Daoy (cell line): ENCODE measurements around the gene HOOK1. TPM values are rescaled to one million over a fixed set of nuclear protein-coding genes. Genes with fewer than 3 reads are reported as not detected.
"Not testable (repeated sequence)": the region's sequence is repeated elsewhere in the genome, so short reads cannot be mapped to it uniquely, and the experiment has no call there.

Experiments used
- DNase-seq: peaks from one replicate; pipeline ENCODE4 v3.0.0-alpha.2; 2015; ENCODE audit warnings: low read depth
- total RNA-seq: library from RNA; depleted of rRNA; stranded (reverse); fragments of >200 nt; shearing (Covaris generic); gene quantifications from 2 replicates; pipeline ENCODE4 v1.2.3, GENCODE V29; 2014

HOOK1 gene
- total RNA-seq, 1 experiment from 2014 or later, result 1.1 TPM

DNA sequence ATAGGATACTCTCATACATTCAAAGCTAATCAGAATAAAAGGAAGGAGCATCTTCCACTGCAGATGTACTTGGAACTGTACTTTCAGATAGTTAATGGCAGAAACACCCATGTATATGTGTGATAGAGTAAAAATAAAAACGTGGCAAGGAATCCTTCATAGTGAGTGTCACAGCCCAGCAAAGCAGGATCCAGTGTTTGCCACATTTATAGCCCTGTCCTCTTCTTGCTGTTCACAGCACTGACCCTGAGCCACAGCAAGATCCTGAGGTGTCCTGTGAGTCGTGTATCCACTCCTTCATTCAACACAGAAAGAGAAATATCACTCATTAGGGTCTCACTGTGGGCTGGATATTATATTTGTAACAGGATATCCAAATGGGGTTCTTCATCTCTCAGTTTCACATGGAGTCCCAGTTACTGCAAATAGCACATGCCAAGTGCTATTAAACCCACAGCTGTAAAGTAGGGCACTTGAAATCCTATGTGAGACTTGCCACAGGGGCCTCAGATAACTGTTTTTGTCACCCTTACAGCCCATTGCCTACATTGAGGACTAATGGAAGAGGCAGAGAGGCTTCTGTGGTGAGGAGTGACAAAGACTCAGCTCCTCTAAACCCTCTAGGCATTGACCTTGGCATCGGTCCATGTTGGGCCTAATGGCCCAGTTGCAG is 70.5 kb downstream of the HOOK1 start:
- DNase-seq, result no peak

- no peak for DNase-seq
Measured at GRCh38 chr1:59892841-59893811, 78.4 kb downstream of the HOOK1 start.

DNA sequence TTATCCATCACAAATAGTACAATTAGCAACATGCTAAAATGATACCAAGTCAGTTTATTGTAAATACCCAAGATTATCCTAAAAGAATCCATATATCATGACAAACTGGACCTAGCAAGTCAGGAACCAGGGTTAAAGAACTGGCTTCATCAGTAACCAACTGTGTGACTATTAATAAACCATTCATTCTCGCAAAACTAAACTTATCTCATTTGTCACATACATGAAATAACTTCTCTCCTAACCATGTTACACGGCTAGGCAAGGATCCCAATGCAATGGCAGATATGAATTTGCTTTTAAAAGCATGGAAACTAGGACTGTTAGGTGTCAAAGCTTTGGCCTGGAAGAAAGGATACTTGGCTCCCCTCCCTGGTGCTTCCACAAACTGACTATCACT is 82.4 kb downstream of the HOOK1 start:
- DNase-seq, result no peak

DNA sequence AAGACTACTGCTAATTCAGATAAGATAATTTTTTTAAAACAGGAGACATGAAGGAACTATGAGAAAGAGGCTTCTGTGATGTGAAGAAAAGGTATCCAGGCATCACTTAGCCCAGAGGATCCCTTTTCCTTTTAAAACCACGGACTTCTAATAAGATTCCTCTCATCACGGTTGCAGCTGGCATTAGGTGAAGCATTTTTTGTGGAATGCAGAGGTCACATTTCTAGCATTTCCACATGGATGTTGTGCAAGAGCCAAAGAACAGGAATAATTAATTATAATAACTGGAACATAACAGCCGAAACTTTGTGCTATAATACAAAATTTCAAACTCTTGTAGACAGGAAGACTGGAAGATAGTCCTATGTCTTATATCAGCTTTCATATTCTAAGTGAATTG is 84.2 kb downstream of the HOOK1 start:
- no peak for DNase-seq

DNA sequence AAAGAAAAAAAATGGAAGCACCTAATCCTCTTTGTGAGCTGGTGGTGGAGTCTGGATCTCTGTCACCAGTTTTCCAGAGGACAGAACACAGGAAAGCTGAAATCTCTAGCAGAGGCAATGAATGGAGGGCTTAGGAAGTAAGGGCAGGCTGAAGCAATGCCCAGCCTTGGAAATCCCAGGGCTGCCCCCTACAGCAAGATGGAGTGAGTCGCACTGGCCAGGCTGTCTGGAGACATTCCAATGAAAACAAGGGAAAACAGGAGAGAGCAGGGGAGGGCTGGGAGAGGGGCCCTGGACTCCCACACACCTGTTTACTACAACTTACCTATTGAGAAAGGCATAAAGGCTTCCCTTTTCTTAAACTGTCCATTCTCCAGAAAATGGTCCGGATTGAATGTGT is 85.9 kb downstream of the HOOK1 start:
- peak; percentile 16 for DNase-seq

DNA sequence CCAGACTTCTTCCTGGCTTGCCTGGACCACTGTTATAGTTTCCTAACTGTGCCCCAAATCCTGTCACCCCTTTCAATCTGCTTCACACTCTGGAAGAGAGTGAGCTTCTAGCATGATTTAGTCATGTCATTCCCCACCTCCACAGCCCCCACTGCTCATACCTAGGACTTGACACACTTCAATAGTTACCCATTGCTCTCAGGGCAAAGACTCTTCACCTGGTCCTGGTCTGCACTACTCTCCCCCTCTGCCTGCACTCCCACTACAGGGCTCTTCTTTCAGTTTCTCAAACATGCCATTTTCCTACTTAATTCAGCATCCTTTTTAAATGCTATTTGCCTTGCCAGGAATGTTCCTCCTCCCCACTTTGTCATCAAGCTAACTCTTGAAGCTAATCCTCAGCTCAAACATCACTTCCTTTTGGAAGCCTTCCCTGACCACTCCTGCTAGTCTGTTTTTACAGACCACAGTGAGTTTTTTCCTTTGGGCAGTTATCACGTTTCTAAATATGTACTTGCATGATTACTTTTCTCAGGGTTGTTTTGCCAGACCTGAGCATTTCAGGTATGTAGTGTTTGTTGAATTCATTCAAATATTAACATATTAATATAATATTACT is 87.1 kb downstream of the HOOK1 start:
- DNase-seq, result no peak

- DNase-seq, result peak; percentile 34
Measured at GRCh38 chr1:59903141-59903754, 88.5 kb downstream of the HOOK1 start.

- DNase-seq, result no peak
Measured at GRCh38 chr1:59906931-59907330, 92.2 kb downstream of the HOOK1 start.

DNA sequence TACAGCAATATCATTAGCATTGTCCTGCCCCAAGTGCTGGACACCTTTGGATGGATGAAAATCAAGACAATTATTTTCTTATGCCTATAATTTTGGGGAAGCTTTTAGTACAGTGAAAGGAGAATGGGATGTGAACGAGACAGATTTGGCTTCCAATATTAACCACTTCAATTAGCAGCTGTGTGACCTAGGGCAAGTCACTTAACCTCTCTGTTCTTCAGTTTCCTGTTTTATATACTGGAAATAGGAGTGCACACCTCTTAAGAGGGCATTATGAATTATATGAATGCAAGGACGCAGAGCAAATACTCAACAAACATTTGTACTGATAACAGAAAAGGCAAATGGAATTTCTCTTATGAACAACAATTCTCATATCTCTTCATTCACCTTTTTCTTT is 93.3 kb downstream of the HOOK1 start:
- no peak for DNase-seq

GRCh38 chr1:59908682-59909081 is 93.9 kb downstream of the HOOK1 start:
- DNase-seq, result no peak

- not testable (repeated sequence) for DNase-seq
Measured at GRCh38 chr1:59914791-59915286, 100.1 kb downstream of the HOOK1 start.

- DNase-seq, result peak; percentile 23
Measured at GRCh38 chr1:59915516-59915915, 100.8 kb downstream of the HOOK1 start.

- DNase-seq, result no peak
Measured at GRCh38 chr1:59917026-59917784, 102.5 kb downstream of the HOOK1 start.

DNA sequence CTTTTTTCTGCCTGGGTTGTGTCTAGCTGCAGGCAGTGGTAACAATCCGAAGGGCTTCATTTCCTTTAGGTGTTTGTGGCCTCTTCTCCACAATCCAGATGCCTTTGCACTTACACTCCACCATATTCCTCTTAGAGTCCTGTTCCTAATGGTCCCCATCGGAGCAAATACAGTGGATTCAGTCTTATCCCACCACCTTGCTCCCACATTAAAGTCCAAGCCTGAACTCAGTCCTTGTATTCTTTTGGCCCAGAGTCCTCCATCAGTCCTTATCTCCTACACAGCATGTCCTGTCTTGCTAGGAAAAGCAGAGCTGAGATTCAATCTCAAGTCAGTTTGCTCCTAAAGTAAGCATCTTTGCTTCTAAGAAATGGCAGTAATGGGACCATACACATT is 103.0 kb downstream of the HOOK1 start:
- no peak for DNase-seq

DNA sequence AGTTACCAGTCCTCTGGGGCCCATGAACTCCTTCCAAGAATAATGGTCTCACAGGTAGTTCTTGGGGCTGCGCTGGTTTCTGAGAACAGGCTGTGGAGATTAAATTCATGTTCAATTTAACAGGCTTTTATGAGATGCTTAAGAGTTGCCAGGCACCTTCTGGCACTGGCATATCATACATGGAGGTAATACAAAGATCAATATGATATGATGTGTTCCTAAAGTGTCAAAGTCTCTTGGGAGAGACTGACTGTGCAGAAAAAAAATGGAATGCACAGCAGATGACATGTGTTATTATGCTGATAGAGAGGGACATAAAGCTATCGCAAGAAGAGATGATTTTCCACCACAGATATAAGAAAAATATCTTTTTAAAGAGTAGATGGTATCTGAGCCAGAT is 105.0 kb downstream of the HOOK1 start:
- no peak for DNase-seq

- not testable (repeated sequence) for DNase-seq
Measured at GRCh38 chr1:59921258-59921899, 106.6 kb downstream of the HOOK1 start.

- no peak for DNase-seq
Measured at GRCh38 chr1:59924653-59925052, 109.9 kb downstream of the HOOK1 start.
